Esophagus squamous epithelium (tissue), 5 donors: Measurements from ENCODE around the gene CD4. TPM values are rescaled to one million over a fixed set of nuclear protein-coding genes. Genes with fewer than 3 reads are reported as not detected.

Source experiments
- DNase-seq: peaks from one replicate; lab custom pipeline; 2025; lab: John Stamatoyannopoulos, UW
- H3K27ac ChIP-seq, 4 donors: fragments of 200-600 bp; sonication (generic); one replicate each; pipeline ENCODE4 v1.5.1; 2016 to 2019; ENCODE audit warnings: mild to moderate bottlenecking in 1 of 4
- H3K27me3 ChIP-seq, 4 donors: fragments of 200-600 bp; sonication (generic); 1 replicate in 3 of 4; 2 replicates in 1 of 4; pipeline versions ENCODE4 v1.5.1 to v1.6.0; 2017 to 2021; ENCODE audit warnings: antibody characterized with exemption in 1 of 4
- H3K36me3 ChIP-seq, 3 donors: fragments of 200-600 bp; sonication (generic); one replicate each; pipeline ENCODE4 v1.5.1; 2016 to 2019
- H3K4me1 ChIP-seq, 3 donors: fragments of 200-600 bp; sonication (generic); one replicate each; pipeline ENCODE4 v1.5.1; 2017 to 2019
- H3K4me3 ChIP-seq, 4 donors: fragments of 200-600 bp; sonication (generic); 1 replicate in 3 of 4; 2 replicates in 1 of 4; pipeline ENCODE4 v1.5.1; 2016 to 2019; ENCODE audit warnings: mild to moderate bottlenecking in 2 of 4, moderate library complexity in 1 of 4
- H3K9me3 ChIP-seq, 3 donors: fragments of 200-600 bp; sonication (generic); one replicate each; pipeline ENCODE4 v1.5.1; 2016 to 2019
- CTCF ChIP-seq, 6 experiments: fragments of 450-650 bp in 4 of 6; fragments of 200-600 bp in 2 of 6; sonication (generic) in 2 of 6; IDR thresholded peaks; one replicate each; pipeline ENCODE4 v1.5.1; 2016 to 2019; ENCODE audit warnings: antibody characterized with exemption in 6 of 6, mild to moderate bottlenecking in 4 of 6, moderate library complexity in 4 of 6
- POLR2A ChIP-seq, 4 donors: fragments of 450-650 bp; IDR thresholded peaks; one replicate each; pipeline ENCODE4 v1.6.1; 2017; ENCODE audit warnings: antibody characterized with exemption in 4 of 4, mild to moderate bottlenecking in 4 of 4, moderate library complexity in 3 of 4
- WGBS, 2 donors: methylation state at CpG; one replicate each; pipeline ENCODE4 v1.1.5; 2018; 5-methylcytosine and 5-hydroxymethylcytosine counted together
- intact Hi-C: fragments of 100-400 bp; cut with DNase I; formaldehyde crosslinking; loops from one replicate; pipeline ENCODE4 v1.15.0; 2022
- total RNA-seq, 4 donors: library from RNA; depleted of rRNA; stranded (reverse); fragments of >200 nt; gene quantifications; one replicate each; pipeline ENCODE4 v1.1.0, GENCODE V29; 2016
- donor health status: DM: yes; HTN: yes; CAD: no.

The CD4 gene
- total RNA-seq, 4 donors from 2014 or later = 1.2 to 11.8 (median 5.0) TPM

GRCh38 chr12:6771091-6771495, 18.2 kb upstream of the CD4 start:
- intact Hi-C loops = no loop called here
- TF ChIP-seq POLR2A (IDR thresholded peaks at IDR 0.05) (no peak), CTCF (IDR thresholded peaks at IDR 0.05) (no peak)
- H3K27ac ChIP-seq = peak overlapping the region in 3 of 4 donors; percentile 49 to 99 (median 99)
- no peak overlapping the region for H3K4me3 ChIP-seq
- peaks cover 4 to 21% (median 4%) of the 10 kb centered on the region in 3 donors for H3K36me3 ChIP-seq
- WGBS, 2 donors = 78 to 96% methylated on average over 4 of the region's 4 CpGs
- peaks cover 0 to 9% (median 0%) of the 10 kb centered on the region in 4 donors for H3K27me3 ChIP-seq
- H3K9me3 ChIP-seq = no peaks in the 10 kb centered on the region
- no peak for DNase-seq
- H3K4me1 ChIP-seq = peaks cover 38 to 71% (median 40%) of the 10 kb centered on the region in 3 donors

DNA sequence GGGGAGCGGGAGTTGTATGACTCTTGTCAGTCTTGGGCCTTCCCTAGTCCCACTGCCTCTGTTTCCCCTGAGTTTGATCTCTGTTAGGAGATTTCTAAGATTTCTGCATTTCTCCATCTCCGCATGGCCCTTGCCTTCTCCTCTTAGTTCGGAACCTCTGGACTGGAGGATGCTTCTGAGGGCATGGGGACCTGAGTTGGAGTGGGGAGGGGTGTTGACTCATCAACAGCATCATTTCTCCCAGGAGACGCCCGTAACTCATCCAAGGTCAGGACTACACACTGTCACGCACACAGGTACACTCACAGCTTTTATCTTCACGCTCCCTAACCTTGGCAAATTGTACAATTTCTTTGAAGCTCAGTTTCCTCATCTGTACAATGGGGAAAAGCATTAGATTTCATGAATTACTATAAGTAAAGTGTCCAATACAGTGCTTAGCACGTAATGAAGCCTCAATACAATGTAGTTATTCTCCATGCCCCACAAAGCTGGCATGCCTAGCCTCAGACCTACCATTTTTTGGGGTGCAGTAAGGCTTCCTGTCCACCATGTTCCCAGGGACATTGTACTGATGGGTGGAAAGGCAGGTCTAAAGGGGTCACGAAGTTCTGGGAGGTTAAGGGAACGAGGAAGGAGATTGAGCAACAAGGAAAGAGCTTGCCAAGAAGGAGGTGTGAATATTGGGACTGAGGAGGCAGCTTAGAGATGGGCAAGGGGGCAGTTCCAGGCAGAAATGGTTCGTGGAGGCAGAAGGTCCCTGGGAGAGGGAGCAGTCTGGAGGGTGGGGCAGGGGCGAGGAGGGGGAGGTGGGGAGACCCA, 17.6 kb upstream of the CD4 start:
- Histone ChIP-seq H3K4me1 (peaks cover 38 to 69% (median 40%) of the 10 kb centered on the region in 3 donors), H3K27me3 (peaks cover 0 to 9% (median 0%) of the 10 kb centered on the region in 4 donors), H3K27ac (peak overlapping the region in 3 of 4 donors; percentile 49 to 99 (median 99)), H3K4me3 (peak overlapping the region in 2 of 4 donors; percentile 42 to 45), H3K36me3 (peaks cover 4 to 21% (median 4%) of the 10 kb centered on the region in 3 donors), H3K9me3 (no peaks in the 10 kb centered on the region)
- 65 to 73% methylated on average over 10 of the region's 12 CpGs for WGBS, 2 donors
- DNase-seq = no peak
- TF ChIP-seq POLR2A (IDR thresholded peaks at IDR 0.05) (no peak), CTCF (IDR thresholded peaks at IDR 0.05) (no peak)
- intact Hi-C loops = no loop called here

DNA sequence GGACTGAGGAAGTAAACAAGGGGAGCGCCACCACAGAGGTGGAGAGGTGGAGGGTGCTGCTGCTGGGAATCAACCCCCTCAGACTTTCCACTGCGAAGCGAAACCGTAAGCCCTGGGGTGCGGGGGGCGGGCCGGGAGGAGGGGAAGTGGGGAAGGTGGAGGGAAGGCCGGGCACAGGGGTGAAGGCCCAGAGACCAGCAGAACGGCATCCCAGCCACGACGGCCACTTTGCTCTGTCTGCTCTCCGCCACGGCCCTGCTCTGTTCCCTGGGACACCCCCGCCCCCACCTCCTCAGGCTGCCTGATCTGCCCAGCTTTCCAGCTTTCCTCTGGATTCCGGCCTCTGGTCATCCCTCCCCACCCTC, 17.0 kb upstream of the CD4 start, which contains the start of gene LAG3:
TSS of gene LAG3 (plus strand) at position 190 of the 365 bp plus-strand sequence. CDS start 333 bp downstream, outside the sequence.
- H3K36me3 ChIP-seq = peaks cover 4 to 21% (median 4%) of the 10 kb centered on the region in 3 donors
- H3K4me1 ChIP-seq = peaks cover 38 to 68% (median 40%) of the 10 kb centered on the region in 3 donors
- H3K9me3 ChIP-seq = no peaks in the 10 kb centered on the region
- no peak for TF ChIP-seq CTCF (IDR thresholded peaks at IDR 0.05)
- no peak for TF ChIP-seq POLR2A (IDR thresholded peaks at IDR 0.05)
- peaks cover 0 to 9% (median 0%) of the 10 kb centered on the region in 4 donors for H3K27me3 ChIP-seq
- H3K27ac ChIP-seq = peak within 1 kb of the TSS in 3 of 4 donors; percentile 49 to 99 (median 99)
- intact Hi-C loops = no loop called here
- WGBS, 2 donors = 55 to 57% methylated on average over 13 to 15 of the region's 15 CpGs
- peak within 1 kb of the TSS; percentile 6 to 58 (median 30) for H3K4me3 ChIP-seq
- no peak for DNase-seq

GRCh38 chr12:6772726-6773589, 16.4 kb upstream of the CD4 start:
- H3K27me3 ChIP-seq = peaks cover 0 to 12% (median 0%) of the 10 kb centered on the region in 4 donors
- DNase-seq = no peak
- intact Hi-C loops = no loop called here
- TF ChIP-seq CTCF (IDR thresholded peaks at IDR 0.05) = no peak
- TF ChIP-seq POLR2A (IDR thresholded peaks at IDR 0.05) = no peak
- H3K36me3 ChIP-seq = peaks cover 4 to 21% (median 4%) of the 10 kb centered on the region in 3 donors
- H3K9me3 ChIP-seq = no peaks in the 10 kb centered on the region
- 60 to 68% methylated on average over 10 of the region's 21 CpGs for WGBS, 2 donors
- peak overlapping the region in 3 of 4 donors; percentile 20 to 99 (median 49) for H3K27ac ChIP-seq
- H3K4me1 ChIP-seq = peaks cover 38 to 64% (median 41%) of the 10 kb centered on the region in 3 donors
- H3K4me3 ChIP-seq = peak overlapping the region; percentile 6 to 58 (median 30)
